GM21825 (cell line): ENCODE data around the gene PLSCR3.
"Not testable (repeated sequence)": the region's sequence is repeated elsewhere in the genome, so short reads cannot be mapped to it uniquely, and the experiment has no call there.

Experiments used
- ATAC-seq: cut with Tn5 transposase; IDR thresholded peaks from one replicate; pipeline ENCODE4 v1.9.1; 2021; ENCODE audit warnings: mild to moderate bottlenecking, moderate library complexity; ENCODE audit not compliant: unreplicated experiment

The PLSCR3 gene

DNA sequence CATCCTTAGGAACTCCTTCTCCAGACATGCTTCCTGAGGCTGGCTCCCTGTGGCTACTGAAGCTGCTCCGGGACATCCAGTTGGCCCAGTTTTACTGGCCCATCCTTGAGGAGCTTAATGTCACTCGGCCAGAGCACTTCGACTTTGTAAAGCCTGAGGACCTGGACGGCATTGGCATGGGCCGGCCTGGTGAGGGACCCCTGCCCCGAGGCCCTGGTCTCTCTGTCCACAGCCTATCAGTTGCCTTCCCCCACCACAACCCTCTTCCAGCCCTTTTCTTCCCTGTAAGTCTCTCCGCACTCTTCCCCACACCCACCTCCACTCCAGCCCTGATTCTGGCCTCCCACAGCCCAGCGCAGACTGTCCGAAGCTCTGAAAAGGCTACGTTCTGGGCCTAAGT, 11.4 kb downstream of the PLSCR3 start:
- ATAC-seq, result no peak

DNA sequence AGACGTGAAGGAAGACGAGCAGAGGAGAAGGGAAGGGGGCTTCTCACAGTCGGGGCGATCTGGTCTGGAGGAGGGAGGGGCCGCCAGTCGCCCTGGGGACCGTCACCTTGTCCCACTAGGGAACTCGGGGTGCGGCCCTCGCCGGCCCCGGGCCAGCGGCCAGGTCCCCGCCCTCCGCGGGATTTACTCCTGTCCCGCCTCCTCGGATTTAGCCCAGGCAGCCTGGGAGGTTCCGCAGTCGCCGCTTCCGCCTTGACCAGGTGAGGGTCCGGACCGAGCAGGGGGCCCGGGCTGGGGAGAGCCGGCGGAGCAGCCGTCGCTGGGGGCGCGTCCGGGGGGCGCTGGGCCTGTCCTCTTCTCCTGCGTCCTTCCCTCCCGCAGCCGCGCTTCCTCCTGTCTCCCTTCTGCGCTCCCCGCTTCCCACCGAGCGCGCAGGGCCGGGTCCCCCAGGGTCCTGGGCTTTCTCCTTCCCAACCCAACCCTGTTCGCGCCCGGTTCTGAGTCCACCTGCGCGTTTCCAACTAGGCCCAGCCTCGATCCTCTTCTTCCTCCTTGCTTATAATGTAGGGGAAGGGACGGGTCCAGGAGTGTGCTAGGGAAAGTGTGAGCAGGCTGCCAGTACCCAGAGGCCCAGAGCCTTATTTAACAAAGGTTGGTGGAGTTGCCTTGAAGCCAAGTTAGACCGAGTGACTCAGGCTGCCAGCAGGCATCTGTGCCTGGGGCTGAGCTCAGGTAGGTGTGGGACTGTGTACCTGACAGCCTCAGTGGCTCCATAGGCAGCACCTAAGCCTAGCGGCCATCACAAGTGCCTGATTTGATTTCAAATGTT, 13.3 kb downstream of the PLSCR3 start, which contains the start of gene TNK1:
TNK1 (plus strand) TSS at position 235 of the 829 bp plus-strand sequence. CDS start 1,838 bp downstream, outside the sequence.
- ATAC-seq, result no peak

DNA sequence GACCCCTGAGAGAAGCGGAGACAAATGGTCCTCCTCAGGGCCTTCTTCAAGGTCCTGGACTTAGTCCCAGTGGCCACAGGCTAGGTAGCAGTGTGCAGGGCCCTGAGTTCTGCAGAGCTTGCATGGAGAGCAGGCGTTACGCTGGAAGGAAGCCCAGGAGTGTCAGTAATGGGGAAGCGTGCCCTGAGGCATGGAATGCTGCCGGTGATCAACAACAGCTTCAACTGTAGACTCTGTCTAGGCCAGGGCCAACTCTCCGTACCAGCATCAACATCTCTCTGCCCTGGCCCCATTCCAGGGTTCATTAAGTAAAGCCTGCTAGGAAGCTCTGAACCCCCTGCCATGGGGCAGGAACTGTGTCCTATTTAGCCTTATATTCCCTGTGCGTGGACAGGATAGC, 14.0 kb downstream of the PLSCR3 start:
- no peak for ATAC-seq

DNA sequence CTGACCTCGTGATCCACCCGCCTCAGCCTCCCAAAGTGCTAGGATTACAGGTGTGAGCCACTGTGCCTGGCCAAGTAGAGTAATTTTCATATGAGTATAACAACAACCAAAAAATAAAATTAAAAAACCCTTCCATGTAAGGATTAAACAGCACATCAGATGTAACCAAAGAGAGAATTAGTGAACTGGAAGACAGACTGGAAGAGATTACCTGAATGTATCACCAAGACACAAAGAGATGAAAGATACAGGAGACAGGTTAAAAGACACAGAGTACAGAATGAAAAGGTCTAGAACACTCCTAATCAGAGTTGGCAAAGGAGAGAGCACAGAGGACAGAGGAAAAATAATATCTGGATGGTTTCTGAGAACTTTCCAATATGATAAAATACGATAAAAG, 15.2 kb downstream of the PLSCR3 start:
- ATAC-seq, result no peak

DNA sequence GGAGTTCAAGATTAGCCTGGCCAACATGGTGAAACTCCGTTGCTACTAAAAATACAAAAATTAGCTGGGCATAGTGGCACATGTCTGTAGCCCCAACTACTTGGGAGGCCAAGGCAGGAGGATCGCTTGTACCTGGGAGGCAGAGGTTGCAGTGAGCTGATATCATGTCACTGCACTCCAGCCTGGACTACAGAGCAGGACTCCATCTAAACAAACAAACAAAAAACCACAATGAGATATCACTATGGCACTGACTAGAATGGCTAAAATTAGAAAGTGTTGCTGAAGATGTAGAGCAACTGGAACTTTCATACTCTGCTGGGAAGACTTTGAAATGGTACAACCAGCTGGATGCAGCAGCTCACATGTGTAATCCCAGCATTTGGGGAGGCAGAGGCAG, 20.0 kb downstream of the PLSCR3 start:
- ATAC-seq, result no peak

DNA sequence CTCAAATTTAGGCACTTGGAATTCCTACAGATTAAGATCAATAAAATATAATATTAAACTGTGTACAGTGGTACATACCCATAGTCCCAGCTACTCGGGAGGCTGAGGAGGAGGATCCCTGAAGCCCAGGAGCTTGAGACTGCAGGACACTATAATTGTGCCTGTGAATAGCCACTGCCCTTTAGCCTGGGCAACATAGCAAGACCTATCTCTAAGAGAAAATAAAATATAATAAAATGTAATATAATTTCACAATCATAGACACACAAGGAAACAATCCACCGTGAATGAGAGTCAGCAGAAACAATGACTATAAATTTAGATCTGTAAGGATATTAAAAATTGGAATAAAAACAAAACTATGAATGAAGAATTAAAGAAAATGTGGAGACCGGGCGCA, 23.5 kb downstream of the PLSCR3 start:
- no peak for ATAC-seq

DNA sequence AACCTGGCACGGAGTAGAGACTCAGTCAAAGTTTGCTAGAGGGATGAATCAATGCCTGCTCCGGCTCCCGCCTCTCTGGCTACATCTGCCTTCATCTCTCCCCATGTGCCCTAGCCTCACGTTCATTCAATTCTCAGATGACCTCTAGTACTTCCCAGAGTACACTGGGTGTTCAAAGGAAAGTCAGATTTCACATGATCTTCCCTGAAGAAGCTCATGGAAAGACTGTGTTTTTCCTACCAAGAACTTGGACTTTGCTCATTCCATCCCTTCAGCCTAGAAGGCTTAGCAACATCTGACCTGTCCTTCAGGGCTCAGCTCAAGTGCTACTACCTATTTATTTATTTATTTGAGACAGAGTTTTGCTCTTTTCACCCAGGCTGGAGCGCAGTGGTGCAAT, 24.5 kb downstream of the PLSCR3 start:
- no peak for ATAC-seq

DNA sequence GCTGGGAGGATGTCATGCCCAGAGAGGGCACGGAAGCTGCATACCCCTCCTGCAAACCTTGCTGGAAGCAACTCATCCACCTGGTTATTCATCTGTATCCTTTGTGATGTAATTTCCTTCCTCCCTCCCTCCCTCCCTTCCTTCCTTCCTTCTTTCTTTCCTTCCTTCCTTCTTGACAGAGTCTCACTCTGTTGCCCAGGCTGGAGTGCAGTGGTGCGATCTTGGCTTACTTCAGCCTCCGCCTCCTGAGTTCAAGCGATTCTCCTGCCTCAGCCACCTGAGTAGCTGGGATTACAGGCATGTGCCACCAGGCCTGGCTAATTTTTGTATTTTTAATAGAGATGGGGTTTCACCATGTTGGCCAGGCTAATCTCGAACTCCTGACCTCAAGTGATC, 25.7 kb downstream of the PLSCR3 start:
- ATAC-seq, result not testable (repeated sequence)

DNA sequence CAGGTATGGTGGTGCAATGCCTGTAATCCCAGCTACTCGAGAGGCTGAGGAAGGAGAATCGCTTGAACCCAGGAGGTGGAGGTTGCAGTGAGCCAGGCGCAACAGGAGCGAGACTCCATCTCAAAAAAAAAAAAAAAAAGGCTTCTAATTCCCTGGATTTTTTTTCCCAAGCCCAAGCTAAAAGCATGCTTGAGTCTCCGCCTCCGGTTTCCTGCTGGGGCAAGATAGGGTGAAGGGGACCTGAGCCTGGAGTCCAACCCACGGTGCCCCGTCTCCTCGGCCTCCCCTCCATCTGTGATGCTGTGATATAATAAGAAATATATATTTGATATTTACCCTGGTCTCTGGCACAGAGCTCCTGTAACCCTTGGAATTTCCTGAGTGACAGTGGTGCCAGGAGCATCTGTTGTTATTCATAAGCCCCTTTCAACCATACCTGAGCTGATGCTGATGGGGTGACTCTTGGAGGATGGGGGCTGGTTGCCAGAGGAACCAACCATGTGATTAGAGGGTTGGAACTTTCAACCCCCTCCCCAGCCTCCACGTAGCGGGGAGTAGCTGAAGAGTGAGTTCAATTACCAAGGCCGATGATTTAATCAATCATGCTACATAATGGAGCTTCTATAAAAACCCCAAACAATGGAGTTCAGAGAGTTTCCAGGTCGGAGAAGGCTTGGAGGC, 26.3 kb downstream of the PLSCR3 start:
- ATAC-seq, result no peak

DNA sequence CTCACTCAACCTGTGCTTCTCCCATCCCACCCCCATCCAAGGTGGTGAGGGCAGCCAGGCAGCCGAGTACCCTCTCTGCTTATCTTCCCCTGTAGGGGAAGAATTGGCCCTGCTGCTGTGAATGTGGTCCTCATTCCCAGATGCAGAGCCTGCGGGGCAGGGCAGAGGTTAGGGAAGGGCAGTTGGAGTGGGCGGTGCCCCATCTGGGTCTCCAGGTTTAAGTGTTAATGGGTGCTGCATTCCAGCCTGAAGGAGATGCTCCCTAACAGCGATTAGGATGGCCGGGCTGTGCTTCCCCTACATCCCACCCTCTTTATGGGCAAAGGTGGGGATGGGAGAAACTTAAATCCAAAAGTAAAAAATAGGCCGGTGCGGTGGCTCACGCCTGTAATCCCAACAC, 27.2 kb downstream of the PLSCR3 start:
- no peak for ATAC-seq

DNA sequence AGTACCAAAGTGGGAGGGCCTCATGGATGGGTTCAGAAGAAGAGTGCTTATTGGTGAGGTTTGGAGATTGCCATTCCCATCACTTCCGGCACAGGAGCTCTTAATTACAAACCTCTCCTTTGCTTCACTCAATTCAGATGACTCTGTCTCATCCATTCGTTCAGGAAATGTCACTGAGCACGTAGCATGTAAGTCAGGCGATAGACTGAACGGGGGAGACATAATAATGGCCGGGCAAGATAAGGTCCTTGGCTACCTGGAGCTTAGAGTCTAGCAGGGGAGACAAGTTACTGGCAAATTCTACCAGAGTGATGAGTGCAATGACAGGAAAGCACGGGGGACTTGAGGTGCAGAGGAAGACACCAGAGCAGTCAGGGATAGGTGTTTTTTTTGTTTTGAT, 28.4 kb downstream of the PLSCR3 start:
- ATAC-seq, result not testable (repeated sequence)

DNA sequence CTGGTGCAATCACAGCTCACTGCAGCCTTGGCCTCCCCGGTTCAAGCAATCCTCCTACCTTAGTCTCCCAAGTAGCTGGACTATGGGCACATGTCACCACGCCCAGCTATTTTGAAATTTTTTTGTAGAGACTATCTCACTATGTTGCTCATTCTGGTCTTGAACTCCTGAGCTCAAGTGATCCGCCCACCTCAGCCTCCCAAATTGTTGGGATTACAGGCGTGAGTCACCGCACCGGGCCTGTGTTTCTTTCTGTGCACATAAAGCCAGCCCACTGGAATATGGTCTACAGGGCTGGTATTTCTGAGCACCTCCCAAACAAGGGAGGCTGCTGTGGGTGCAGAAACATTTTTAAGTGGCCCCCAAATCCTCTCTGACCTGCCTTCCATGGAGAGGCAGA, 31.0 kb downstream of the PLSCR3 start:
- ATAC-seq, result no peak

DNA sequence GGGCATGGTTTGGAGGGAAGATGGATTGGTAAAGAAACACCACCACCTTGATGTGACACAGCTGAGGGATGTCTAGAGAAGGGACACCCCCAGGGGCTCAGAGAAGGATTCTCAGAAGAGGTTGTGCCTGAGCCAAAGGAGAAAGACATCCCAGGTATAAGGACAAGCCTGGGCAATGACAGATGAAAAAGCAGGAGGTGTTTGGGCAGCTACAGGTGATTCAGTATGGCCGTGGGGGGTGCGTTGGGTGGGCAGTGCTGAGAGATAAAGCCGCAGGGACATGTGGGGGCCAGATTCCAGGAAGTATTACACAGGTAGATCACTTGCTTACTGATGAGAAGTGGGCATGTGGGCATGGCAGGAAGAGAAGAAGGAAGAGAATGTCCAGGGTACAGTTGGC, 32.4 kb downstream of the PLSCR3 start:
- no peak for ATAC-seq

DNA sequence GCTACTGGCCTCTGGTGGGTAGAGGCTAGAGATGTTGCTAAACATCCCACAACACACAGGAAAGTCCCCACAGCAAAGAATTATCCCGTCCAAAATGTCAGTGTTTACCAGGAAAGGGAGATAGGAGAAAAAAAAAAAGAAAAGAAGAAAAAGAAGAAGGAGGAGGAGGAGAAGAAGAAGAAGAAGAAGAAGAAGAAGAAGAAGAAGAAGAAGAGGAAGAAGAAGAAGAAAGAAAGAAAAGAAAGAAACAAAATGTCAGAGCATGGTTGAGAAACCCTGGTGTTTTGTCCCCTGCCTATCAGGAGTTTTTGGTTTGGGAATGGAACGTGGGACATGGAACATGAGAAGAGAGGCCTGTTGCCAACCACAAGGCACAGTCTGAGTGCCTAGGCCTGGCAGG, 36.9 kb downstream of the PLSCR3 start:
- ATAC-seq, result no peak

DNA sequence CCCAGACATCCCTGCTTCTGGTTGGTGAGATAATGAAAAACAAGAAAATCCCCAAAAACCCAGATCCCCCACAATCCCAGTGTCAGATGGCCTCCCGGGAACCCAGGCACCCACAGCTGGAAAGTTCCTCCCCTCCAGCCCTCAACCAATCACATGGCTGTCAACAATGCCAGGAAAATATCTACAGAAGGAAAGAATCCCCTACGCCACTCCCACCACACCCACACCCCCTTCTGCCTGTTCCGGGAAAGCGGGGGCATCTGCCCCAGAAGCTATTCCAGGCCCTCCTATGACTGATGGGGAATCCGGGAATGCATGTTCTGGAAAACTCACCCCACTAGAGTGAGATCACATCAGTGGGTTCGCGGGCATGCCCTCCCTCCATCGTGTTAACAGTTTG, 37.6 kb downstream of the PLSCR3 start:
- ATAC-seq, result no peak

DNA sequence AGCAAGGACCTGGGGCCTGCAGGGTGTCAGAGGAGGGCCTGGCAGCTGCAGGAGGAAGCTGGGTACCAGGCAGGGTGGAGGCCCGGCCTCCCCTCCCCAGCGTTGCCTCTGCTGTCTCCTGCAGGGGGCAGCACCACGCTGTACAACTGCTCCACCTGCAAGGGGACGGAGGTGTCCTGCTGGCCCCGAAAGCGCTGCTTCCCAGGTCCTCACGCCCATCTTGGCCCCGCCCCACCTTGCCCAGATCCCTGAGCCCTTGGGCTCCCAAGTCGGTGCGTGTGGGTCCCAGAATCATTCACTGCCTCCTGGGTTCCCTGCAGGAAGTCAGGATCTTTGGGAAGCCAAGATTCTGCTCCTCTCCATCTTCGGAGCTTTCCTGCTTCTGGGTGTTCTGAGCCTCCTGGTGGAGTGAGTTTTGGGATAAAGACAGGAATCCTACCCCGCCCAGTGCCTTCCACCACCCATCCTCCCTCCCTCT, 38.2 kb downstream of the PLSCR3 start:
- ATAC-seq, result no peak

DNA sequence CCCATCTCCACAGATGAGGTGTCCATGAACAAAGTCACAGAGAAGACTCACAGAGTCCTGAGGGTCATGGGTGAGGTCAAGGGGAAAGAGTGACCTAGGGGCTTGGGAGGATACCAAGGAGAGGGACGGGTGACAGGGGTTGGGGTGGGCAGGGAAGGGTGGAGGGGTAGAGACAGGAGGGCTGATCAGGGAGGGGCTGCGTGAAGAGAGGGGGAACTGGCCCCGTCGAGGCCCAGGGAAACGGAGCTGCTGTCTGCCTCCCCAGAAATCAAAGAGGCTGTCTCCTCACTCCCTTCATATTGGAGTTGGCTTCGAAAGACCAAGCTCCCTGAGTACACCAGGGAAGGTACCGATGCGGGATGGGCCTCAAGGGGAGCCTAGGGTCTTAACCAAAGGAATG, 38.8 kb downstream of the PLSCR3 start:
- ATAC-seq, result no peak

DNA sequence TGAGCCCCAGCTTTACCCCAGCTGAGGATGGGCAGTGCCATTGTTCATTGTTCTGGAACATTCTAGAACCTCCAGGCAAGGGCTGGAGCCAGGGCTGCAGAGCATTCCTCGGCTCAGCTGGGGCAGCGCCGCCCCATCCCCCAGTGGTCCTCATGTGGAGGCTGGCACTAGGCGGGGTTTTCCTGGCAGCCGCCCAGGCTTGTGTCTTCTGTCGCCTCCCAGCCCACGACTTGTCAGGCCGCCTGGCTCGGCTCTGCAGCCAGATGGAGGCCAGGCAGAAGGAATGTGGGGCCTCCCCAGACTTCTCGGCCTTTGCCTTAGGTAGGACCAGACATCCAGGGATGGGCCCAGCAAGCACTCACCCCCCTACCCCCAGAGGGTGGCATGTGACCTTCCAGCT, 39.3 kb downstream of the PLSCR3 start, which contains the start of gene TMEM95:
TMEM95 (plus strand) TSS at position 104 of the 400 bp plus-strand sequence; CDS start at position 153, 49 bp downstream.
- ATAC-seq, result no peak

DNA sequence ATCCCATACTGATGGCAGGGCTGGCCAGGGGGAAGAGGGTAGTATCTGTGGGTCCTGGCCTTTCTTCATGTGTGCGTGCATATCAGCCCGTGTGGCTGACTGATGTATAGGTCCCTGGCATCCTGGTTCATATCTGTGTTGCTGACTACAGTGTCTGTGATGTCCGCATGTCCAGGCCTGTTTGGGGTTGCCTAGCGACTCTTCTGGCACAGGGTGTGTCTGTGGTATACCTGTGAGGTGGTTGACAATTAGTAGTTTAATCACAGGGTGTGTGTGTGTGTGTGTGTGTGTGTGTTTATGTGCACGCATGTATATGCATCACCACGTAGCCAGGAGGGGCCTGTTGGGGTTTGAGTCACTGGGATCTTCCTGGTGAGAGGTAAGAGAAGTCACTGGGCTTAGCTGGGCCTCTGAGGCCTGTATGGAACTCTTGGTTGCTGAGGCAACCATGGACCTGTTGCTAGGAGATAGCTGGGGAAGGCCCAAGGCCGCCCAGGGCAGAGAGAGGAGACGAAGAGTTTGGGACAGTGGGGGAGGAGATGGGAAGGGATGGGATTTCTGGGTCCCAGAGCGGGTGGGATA, 40.0 kb downstream of the PLSCR3 start:
- ATAC-seq, result no peak

DNA sequence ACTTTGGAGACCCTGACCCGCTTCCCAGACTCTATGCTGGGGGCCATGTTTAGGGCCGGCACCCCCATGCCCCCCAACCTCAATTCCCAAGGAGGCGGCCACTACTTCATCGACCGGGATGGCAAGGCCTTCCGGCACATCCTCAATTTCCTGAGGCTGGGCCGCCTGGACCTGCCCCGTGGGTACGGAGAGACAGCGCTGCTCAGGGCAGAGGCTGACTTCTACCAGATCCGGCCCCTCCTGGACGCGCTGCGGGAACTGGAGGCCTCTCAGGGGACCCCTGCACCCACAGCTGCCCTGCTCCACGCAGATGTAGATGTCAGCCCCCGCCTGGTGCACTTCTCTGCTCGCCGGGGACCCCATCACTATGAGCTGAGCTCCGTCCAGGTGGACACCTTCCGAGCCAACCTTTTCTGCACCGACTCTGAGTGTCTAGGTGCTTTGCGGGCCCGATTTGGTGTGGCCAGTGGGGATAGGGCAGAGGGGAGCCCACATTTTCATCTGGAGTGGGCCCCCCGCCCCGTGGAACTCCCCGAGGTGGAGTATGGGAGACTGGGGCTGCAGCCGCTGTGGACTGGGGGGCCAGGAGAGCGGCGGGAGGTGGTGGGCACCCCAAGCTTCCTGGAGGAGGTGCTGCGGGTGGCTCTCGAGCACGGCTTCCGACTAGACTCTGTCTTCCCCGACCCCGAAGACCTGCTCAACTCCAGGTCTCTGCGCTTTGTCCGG, 41.3 kb downstream of the PLSCR3 start:
- no peak for ATAC-seq

DNA sequence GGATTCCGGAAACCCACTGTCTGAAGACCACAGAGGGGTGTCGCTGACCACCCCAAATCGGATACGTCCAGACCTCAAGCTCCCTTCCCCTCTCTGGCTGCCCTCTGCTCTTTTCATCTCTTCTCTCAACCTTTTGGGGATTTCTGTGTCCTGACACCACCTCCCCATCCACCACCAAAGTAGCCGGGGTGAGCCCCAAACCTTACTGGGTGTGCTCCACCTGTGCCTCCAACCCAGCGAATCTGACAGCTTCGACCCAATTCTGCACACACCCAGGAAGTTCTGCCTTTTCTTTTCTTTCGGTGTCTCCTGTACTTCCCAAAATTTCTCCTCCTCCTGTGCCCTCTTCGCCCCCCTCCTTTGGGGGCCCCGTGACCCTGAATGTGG, 41.8 kb downstream of the PLSCR3 start:
- no peak for ATAC-seq
